HepG2 (cell line): ENCODE data around the gene C20orf204. TPM values are rescaled to one million over a fixed set of nuclear protein-coding genes. Genes with fewer than 3 reads are reported as not detected.

Experiments
- AGO2 ChIP-seq: fragments of 200-400 bp; formaldehyde crosslinking; optimal IDR thresholded peaks from 2 replicates; pipeline ENCODE3; 2017; ENCODE audit warnings: mild to moderate bottlenecking, low read depth, low read length, moderate library complexity
- ATF7-NPFF ChIP-seq: sonication (generic); formaldehyde crosslinking; IDR thresholded peaks from 2 replicates; pipeline ENCODE4 v1.8.1; 2023; ENCODE audit warnings: mild to moderate bottlenecking, low read depth, missing genetic modification reagents, moderate library complexity
- CBX1 ChIP-seq: IDR thresholded peaks from one replicate; pipeline ENCODE4 v1.6.1; 2016; ENCODE audit warnings: antibody characterized with exemption, low read depth
- CCDC6 ChIP-seq: sonication (generic); formaldehyde crosslinking; IDR thresholded peaks from 2 replicates; pipeline ENCODE4 v1.8.1; 2022; ENCODE audit warnings: mild to moderate bottlenecking, missing genetic modification reagents, moderate library complexity
- CEBPZ ChIP-seq: IDR thresholded peaks from 2 replicates; pipeline ENCODE4 v1.6.1; 2012; ENCODE audit warnings: low read length, improper control_type of control experiment
- DDIT3 ChIP-seq: sonication (generic); formaldehyde crosslinking; IDR thresholded peaks from 2 replicates; pipeline ENCODE4 v1.4.0; 2020; ENCODE audit warnings: mild to moderate bottlenecking, missing genetic modification reagents
- ETV6 ChIP-seq: sonication (generic); formaldehyde crosslinking; conservative IDR thresholded peaks from 2 replicates; pipeline ENCODE4 v1.4.0; 2020; ENCODE audit warnings: missing genetic modification reagents
- FOXJ3 ChIP-seq: sonication (generic); formaldehyde crosslinking; IDR thresholded peaks from 2 replicates; pipeline ENCODE4 v1.4.0; 2020; ENCODE audit warnings: missing genetic modification reagents, mild to moderate bottlenecking, borderline replicate concordance
- HMG20A ChIP-seq: IDR thresholded peaks from 2 replicates; pipeline ENCODE4 v1.6.1; 2016; ENCODE audit warnings: borderline replicate concordance
- HOXA5 ChIP-seq: sonication (generic); formaldehyde crosslinking; IDR thresholded peaks from 2 replicates; pipeline ENCODE4 v1.4.0; 2020; ENCODE audit warnings: missing genetic modification reagents
- MIER2 ChIP-seq: IDR thresholded peaks from 2 replicates; pipeline ENCODE4 v1.6.1; 2016; ENCODE audit warnings: missing biosample characterization, missing genetic modification reagents
- NAIF1 ChIP-seq: sonication (generic); formaldehyde crosslinking; IDR thresholded peaks from 2 replicates; pipeline ENCODE4 v1.5.0; 2020; ENCODE audit warnings: mild to moderate bottlenecking, missing genetic modification reagents, borderline replicate concordance
- NR2C2 ChIP-seq: sonication (generic); formaldehyde crosslinking; IDR thresholded peaks from 2 replicates; pipeline ENCODE4 v1.4.0; 2020; ENCODE audit warnings: missing genetic modification reagents, mild to moderate bottlenecking, moderate library complexity, borderline replicate concordance
- PBX2 ChIP-seq: IDR thresholded peaks from 2 replicates; pipeline ENCODE4 v1.6.1; 2016; ENCODE audit warnings: control low read depth
- RBAK ChIP-seq: sonication (generic); formaldehyde crosslinking; IDR thresholded peaks from 2 replicates; pipeline ENCODE4 v1.5.1; 2020; ENCODE audit warnings: mild to moderate bottlenecking, missing genetic modification reagents
- RELA ChIP-seq: sonication (generic); formaldehyde crosslinking; IDR thresholded peaks from 2 replicates; pipeline ENCODE4 v1.4.0; 2020; ENCODE audit warnings: missing genetic modification reagents
- SATB2 ChIP-seq: sonication (generic); formaldehyde crosslinking; IDR thresholded peaks from 2 replicates; pipeline ENCODE4 v1.5.0; 2020; ENCODE audit warnings: missing genetic modification reagents
- SRSF4 ChIP-seq: fragments of 200-400 bp; formaldehyde crosslinking; IDR thresholded peaks from one replicate; pipeline ENCODE4 v1.6.1; 2018; ENCODE audit warnings: mild to moderate bottlenecking, low read depth, low read length, moderate library complexity; ENCODE audit not compliant: poor library complexity, severe bottlenecking
- SYNCRIP ChIP-seq: fragments of 200-400 bp; formaldehyde crosslinking; IDR thresholded peaks from 2 replicates; pipeline ENCODE4 v1.6.1; 2018; ENCODE audit warnings: mild to moderate bottlenecking, low read depth, low read length; ENCODE audit not compliant: insufficient read depth
- ZBTB3 ChIP-seq: sonication (generic); formaldehyde crosslinking; IDR thresholded peaks from 2 replicates; pipeline ENCODE4 v1.4.0; 2020; ENCODE audit warnings: low read depth, mild to moderate bottlenecking, moderate library complexity, missing genetic modification reagents, borderline replicate concordance
- ZNF232 ChIP-seq: sonication (generic); formaldehyde crosslinking; IDR thresholded peaks from 2 replicates; pipeline ENCODE4 v1.4.0; 2020; ENCODE audit warnings: missing genetic modification reagents, borderline replicate concordance
- ZNF773 ChIP-seq: sonication (generic); formaldehyde crosslinking; IDR thresholded peaks from 2 replicates; pipeline ENCODE4 v1.4.0; 2020; ENCODE audit warnings: missing genetic modification reagents, borderline replicate concordance
- ZNF781 ChIP-seq: sonication (generic); formaldehyde crosslinking; IDR thresholded peaks from 2 replicates; pipeline ENCODE4 v1.5.1; 2020; ENCODE audit warnings: borderline replicate concordance, mild to moderate bottlenecking, missing genetic modification reagents; ENCODE audit errors: not compliant biosample characterization
- ZNF816 ChIP-seq: sonication (generic); formaldehyde crosslinking; IDR thresholded peaks from 2 replicates; pipeline ENCODE4 v1.8.0; 2022; ENCODE audit warnings: missing genetic modification reagents, mild to moderate bottlenecking, borderline replicate concordance
- polyA plus RNA-seq, 8 experiments: library from polyadenylated mRNA; depleted of rRNA in 3 of 8; stranded (reverse) in 7 of 8; unstranded in 1 of 8; fragments of >200 nt; fragmentation: Illumina TruSeq in 4 of 8; extraction: Trizol in 4 of 8; gene quantifications; 2 replicates each; pipeline versions ENCODE4 v1.2.1 to v1.2.3, GENCODE V29; 2011 to 2016; ENCODE audit warnings: low read depth in 4 of 8, missing spikeins in 1 of 8, mixed read lengths in 1 of 8; ENCODE audit not compliant: insufficient read depth in 1 of 8
- total RNA-seq, 5 experiments: library from RNA; depleted of rRNA; stranded (reverse); fragments of >200 nt; fragmentation: Illumina TruSeq; extraction: Trizol; gene quantifications; 2 replicates each; pipeline ENCODE4 v1.2.3, GENCODE V29; 2016; ENCODE audit warnings: low read depth in 1 of 5
- TF ChIP-seq, protein P1 (sequence below): sonication (generic); formaldehyde crosslinking; IDR thresholded peaks from 2 replicates; pipeline ENCODE4 v1.5.0; 2020; ENCODE audit warnings: mild to moderate bottlenecking, low read depth, missing genetic modification reagents, borderline replicate concordance

C20orf204 gene
- total and polyA plus RNA-seq, 2 of the 13 experiments (the other 11 are each of a cell fraction or from before 2014, with no cell fraction given): 22.1 to 80.0 TPM

- no peak for TF ChIP-seq NR2C2 (CRISPR knock-in tag)
- no peak; the same call in none of the 2 replicates for TF ChIP-seq HOXA5 (CRISPR knock-in tag)
- TF ChIP-seq FOXJ3 (CRISPR knock-in tag): no peak
- TF ChIP-seq SRSF4: no peak
- TF ChIP-seq NAIF1 (CRISPR knock-in tag): no peak
- TF ChIP-seq SYNCRIP: no peak
- no peak for TF ChIP-seq ZNF816 (CRISPR knock-in tag)
- no peak for TF ChIP-seq RELA
- no peak; the same call in 1 of the 2 replicates for TF ChIP-seq DDIT3 (CRISPR knock-in tag)
- TF ChIP-seq, protein P1, sequence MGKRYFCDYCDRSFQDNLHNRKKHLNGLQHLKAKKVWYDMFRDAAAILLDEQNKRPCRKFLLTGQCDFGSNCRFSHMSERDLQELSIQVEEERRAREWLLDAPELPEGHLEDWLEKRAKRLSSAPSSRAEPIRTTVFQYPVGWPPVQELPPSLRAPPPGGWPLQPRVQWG (CRISPR knock-in tag): no peak
- TF ChIP-seq CEBPZ: no peak
- TF ChIP-seq ZBTB3 (CRISPR knock-in tag): no peak
- no peak for TF ChIP-seq ETV6 (CRISPR knock-in tag)
- TF ChIP-seq ATF7-NPFF (CRISPR knock-in tag): 0 out of 2 replicates have a peak, but pooled peaks have one; percentile 14
- TF ChIP-seq AGO2: no peak
- peak; percentile 14; the same call in 1 of the 2 replicates for TF ChIP-seq MIER2
- TF ChIP-seq ZNF232 (CRISPR knock-in tag): peak; percentile 3; the same call in 1 of the 2 replicates
- TF ChIP-seq HMG20A (CRISPR knock-in tag): no peak
- no peak for TF ChIP-seq ZNF781 (CRISPR knock-in tag)
- no peak; the same call in none of the 2 replicates for TF ChIP-seq CCDC6 (CRISPR knock-in tag)
- 0 out of 2 replicates have a peak, but pooled peaks have one; percentile 23 for TF ChIP-seq PBX2 (CRISPR knock-in tag)
- TF ChIP-seq ZNF773: no peak
- TF ChIP-seq CBX1: peak; percentile 70
- TF ChIP-seq RBAK: no peak
- TF ChIP-seq SATB2: no peak; the same call in 1 of the 2 replicates
Observed at GRCh38 chr20:64063389-64064144, 27.6 kb downstream of the C20orf204 start (continued).
